HepG2 (cell line): ENCODE results near the gene ZNF117. TPM values are rescaled to one million over a fixed set of nuclear protein-coding genes. Genes with fewer than 3 reads are reported as not detected.

Source experiments
- CENPBD1 ChIP-seq: sonication (generic); formaldehyde crosslinking; IDR thresholded peaks from 2 replicates; pipeline ENCODE4 v1.8.0; 2022; ENCODE audit warnings: missing genetic modification reagents, low read depth, mild to moderate bottlenecking, borderline replicate concordance
- CREM ChIP-seq, 2 experiments: sonication (generic) in 1 of 2; formaldehyde crosslinking in 1 of 2; IDR thresholded peaks; 2 replicates each; pipeline versions ENCODE4 v1.4.0 to v1.6.1; 2016 to 2020; ENCODE audit warnings: antibody characterized with exemption in 1 of 2, mild to moderate bottlenecking in 1 of 2, missing genetic modification reagents in 1 of 2
- ELF3 ChIP-seq: IDR thresholded peaks from 2 replicates; pipeline ENCODE4 v1.6.1; 2016; ENCODE audit warnings: missing genetic modification reagents, missing compliant biosample characterization
- HCFC1 ChIP-seq: fragments of 150-350 bp; IDR thresholded peaks from 2 replicates; pipeline ENCODE4 v1.6.1; 2014; ENCODE audit warnings: low read depth, low read length
- HMG20B ChIP-seq: conservative IDR thresholded peaks from 2 replicates; pipeline ENCODE4 v1.6.1; 2016; ENCODE audit warnings: missing genetic modification reagents, missing compliant biosample characterization
- KLF11 ChIP-seq: IDR thresholded peaks from 2 replicates; pipeline ENCODE4 v1.6.1; 2016; ENCODE audit warnings: missing compliant biosample characterization
- KLF6 ChIP-seq: IDR thresholded peaks from 2 replicates; pipeline ENCODE4 v1.8.0; 2016; ENCODE audit warnings: missing biosample characterization, missing genetic modification reagents
- MAFK ChIP-seq, 2 experiments: IDR thresholded peaks in 1 of 2; conservative IDR thresholded peaks in 1 of 2; 2 replicates each; pipeline ENCODE4 v1.6.1; 2011; ENCODE audit warnings: improper control_type of control experiment in 2 of 2, low read length in 2 of 2
- NR0B2 ChIP-seq: sonication (generic); formaldehyde crosslinking; IDR thresholded peaks from 2 replicates; pipeline ENCODE4 v1.4.0; 2020; ENCODE audit warnings: mild to moderate bottlenecking, missing genetic modification reagents
- PHF21A ChIP-seq: sonication (generic); formaldehyde crosslinking; IDR thresholded peaks from 2 replicates; pipeline ENCODE4 v1.5.0; 2020; ENCODE audit warnings: mild to moderate bottlenecking, missing genetic modification reagents
- PRMT3 ChIP-seq: sonication (generic); formaldehyde crosslinking; IDR thresholded peaks from 2 replicates; pipeline ENCODE4 v1.8.1; 2022; ENCODE audit warnings: low read depth, mild to moderate bottlenecking, moderate library complexity, missing genetic modification reagents, borderline replicate concordance
- SALL2 ChIP-seq: sonication (generic); formaldehyde crosslinking; IDR thresholded peaks from 2 replicates; pipeline ENCODE4 v1.8.1; 2023; ENCODE audit warnings: mild to moderate bottlenecking, missing genetic modification reagents, inconsistent platforms
- SAP130 ChIP-seq: IDR thresholded peaks from 2 replicates; pipeline ENCODE4 v1.6.1; 2016; ENCODE audit warnings: low read depth
- TRAFD1 ChIP-seq: sonication (generic); formaldehyde crosslinking; IDR thresholded peaks from 2 replicates; pipeline ENCODE4 v1.5.1; 2020; ENCODE audit warnings: missing genetic modification reagents, mild to moderate bottlenecking, borderline replicate concordance
- YEATS4 ChIP-seq: sonication (generic); formaldehyde crosslinking; IDR thresholded peaks from 2 replicates; pipeline ENCODE4 v1.4.0; 2020; ENCODE audit warnings: missing genetic modification reagents, borderline replicate concordance
- ZEB1 ChIP-seq: IDR thresholded peaks from 2 replicates; pipeline ENCODE4 v1.6.1; 2012; ENCODE audit warnings: mild to moderate bottlenecking, low read depth, inconsistent platforms; ENCODE audit not compliant: insufficient replicate concordance
- ZNF256 ChIP-seq: sonication (generic); formaldehyde crosslinking; conservative IDR thresholded peaks from 2 replicates; pipeline ENCODE4 v1.4.0; 2020; ENCODE audit warnings: missing genetic modification reagents
- ZNF572 ChIP-seq: sonication (generic); formaldehyde crosslinking; IDR thresholded peaks from 2 replicates; pipeline ENCODE4 v1.5.1; 2020; ENCODE audit warnings: mild to moderate bottlenecking, missing genetic modification reagents
- ZNF576 ChIP-seq: sonication (generic); formaldehyde crosslinking; IDR thresholded peaks from 2 replicates; pipeline ENCODE4 v1.4.0; 2020; ENCODE audit warnings: mild to moderate bottlenecking, missing genetic modification reagents
- ZNF605 ChIP-seq: sonication (generic); formaldehyde crosslinking; IDR thresholded peaks from 2 replicates; pipeline ENCODE4 v1.8.0; 2022; ENCODE audit warnings: mild to moderate bottlenecking, missing genetic modification reagents
- ZNF7 ChIP-seq: IDR thresholded peaks from 2 replicates; pipeline ENCODE4 v1.6.1; 2016; ENCODE audit warnings: missing biosample characterization, missing genetic modification reagents
- ZNF83 ChIP-seq: sonication (generic); formaldehyde crosslinking; IDR thresholded peaks from 2 replicates; pipeline ENCODE4 v1.4.0; 2020; ENCODE audit warnings: missing genetic modification reagents, mild to moderate bottlenecking, borderline replicate concordance
- ZSCAN31 ChIP-seq: sonication (generic); formaldehyde crosslinking; IDR thresholded peaks from 2 replicates; pipeline ENCODE4 v1.5.0; 2020; ENCODE audit warnings: low read depth, mild to moderate bottlenecking, missing genetic modification reagents
- polyA plus RNA-seq, 8 experiments: library from polyadenylated mRNA; depleted of rRNA in 3 of 8; stranded (reverse) in 7 of 8; unstranded in 1 of 8; fragments of >200 nt; fragmentation: Illumina TruSeq in 4 of 8; extraction: Trizol in 4 of 8; gene quantifications; 2 replicates each; pipeline versions ENCODE4 v1.2.1 to v1.2.3, GENCODE V29; 2011 to 2016; ENCODE audit warnings: low read depth in 4 of 8, missing spikeins in 1 of 8, mixed read lengths in 1 of 8; ENCODE audit not compliant: insufficient read depth in 1 of 8
- total RNA-seq, 5 experiments: library from RNA; depleted of rRNA; stranded (reverse); fragments of >200 nt; fragmentation: Illumina TruSeq; extraction: Trizol; gene quantifications; 2 replicates each; pipeline ENCODE4 v1.2.3, GENCODE V29; 2016; ENCODE audit warnings: low read depth in 1 of 5
- TF ChIP-seq, protein P1 (sequence below): sonication (generic); formaldehyde crosslinking; IDR thresholded peaks from 2 replicates; pipeline ENCODE4 v1.9.0; 2021; ENCODE audit warnings: missing genetic modification reagents, borderline replicate concordance

The ZNF117 gene
- total and polyA plus RNA-seq, 2 of the 13 experiments (the other 11 are each of a cell fraction or from before 2014, with no cell fraction given): 6.6 to 20.0 TPM

GRCh38 chr7:65006094-65006992 is 15.5 kb upstream of the ZNF117 start, which contains the start of gene ERV3-1 (continued):
- TF ChIP-seq YEATS4 (CRISPR knock-in tag) (peak; percentile 77; the same call in 1 of the 2 replicates), ELF3 (CRISPR knock-in tag) (peak; percentile 86), PRMT3 (CRISPR knock-in tag) (0 out of 2 replicates have a peak, but pooled peaks have one; percentile 32), ZNF7 (CRISPR knock-in tag) (no peak), TRAFD1 (CRISPR knock-in tag) (no peak), PHF21A (CRISPR knock-in tag) (no peak; the same call in 1 of the 2 replicates), HMG20B (no peak), ZNF256 (CRISPR knock-in tag) (peak; percentile 47; the same call in 1 of the 2 replicates), ZNF605 (peak; percentile 89), MAFK (conservative IDR thresholded peaks at IDR 0.05 in 1 of 2, IDR thresholded peaks at IDR 0.05 in 1 of 2; ENCODE audit: low read length in 2 of 2) (no peak), NR0B2 (0 out of 2 replicates have a peak, but pooled peaks have one; percentile 26), CREM (IDR thresholded peaks at IDR 0.05) (peak; percentile 64), CREM (CRISPR knock-in tag; IDR thresholded peaks at IDR 0.05) (no peak), HCFC1 (no peak), ZNF576 (CRISPR knock-in tag) (no peak), ZSCAN31 (CRISPR knock-in tag) (peak; percentile 92), ZNF83 (0 out of 2 replicates have a peak, but pooled peaks have one; percentile 30), ZNF572 (CRISPR knock-in tag) (no peak), SAP130 (peak; percentile 91), KLF6 (0 out of 2 replicates have a peak, but pooled peaks have one; percentile 64), KLF11 (CRISPR knock-in tag) (peak; percentile 26; the same call in 1 of the 2 replicates), SALL2 (CRISPR knock-in tag) (peak; percentile 82), CENPBD1 (CRISPR knock-in tag) (no peak), ZEB1 (no peak)
- TF ChIP-seq, protein P1, sequence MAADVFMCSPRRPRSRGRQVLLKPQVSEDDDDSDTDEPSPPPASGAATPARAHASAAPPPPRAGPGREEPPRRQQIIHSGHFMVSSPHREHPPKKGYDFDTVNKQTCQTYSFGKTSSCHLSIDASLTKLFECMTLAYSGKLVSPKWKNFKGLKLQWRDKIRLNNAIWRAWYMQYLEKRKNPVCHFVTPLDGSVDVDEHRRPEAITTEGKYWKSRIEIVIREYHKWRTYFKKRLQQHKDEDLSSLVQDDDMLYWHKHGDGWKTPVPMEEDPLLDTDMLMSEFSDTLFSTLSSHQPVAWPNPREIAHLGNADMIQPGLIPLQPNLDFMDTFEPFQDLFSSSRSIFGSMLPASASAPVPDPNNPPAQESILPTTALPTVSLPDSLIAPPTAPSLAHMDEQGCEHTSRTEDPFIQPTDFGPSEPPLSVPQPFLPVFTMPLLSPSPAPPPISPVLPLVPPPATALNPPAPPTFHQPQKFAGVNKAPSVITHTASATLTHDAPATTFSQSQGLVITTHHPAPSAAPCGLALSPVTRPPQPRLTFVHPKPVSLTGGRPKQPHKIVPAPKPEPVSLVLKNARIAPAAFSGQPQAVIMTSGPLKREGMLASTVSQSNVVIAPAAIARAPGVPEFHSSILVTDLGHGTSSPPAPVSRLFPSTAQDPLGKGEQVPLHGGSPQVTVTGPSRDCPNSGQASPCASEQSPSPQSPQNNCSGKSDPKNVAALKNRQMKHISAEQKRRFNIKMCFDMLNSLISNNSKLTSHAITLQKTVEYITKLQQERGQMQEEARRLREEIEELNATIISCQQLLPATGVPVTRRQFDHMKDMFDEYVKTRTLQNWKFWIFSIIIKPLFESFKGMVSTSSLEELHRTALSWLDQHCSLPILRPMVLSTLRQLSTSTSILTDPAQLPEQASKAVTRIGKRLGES (CRISPR knock-in tag): no peak
